Activated CD8-positive, alpha-beta memory T cell treated with anti-CD3 and anti-CD28 coated beads for 48 hours (primary cell): ENCODE measurements around the gene KCNQ1.

Experiments
- DNase-seq, 3 experiments: peaks; one replicate each; pipeline ENCODE4 v3.0.0-alpha.2; 2020; ENCODE audit warnings: low read depth in 2 of 3, low spot score in 2 of 3

Gene KCNQ1

GRCh38 chr11:2674658-2675131 is 229.9 kb downstream of the KCNQ1 start:
- no peak for DNase-seq

DNA sequence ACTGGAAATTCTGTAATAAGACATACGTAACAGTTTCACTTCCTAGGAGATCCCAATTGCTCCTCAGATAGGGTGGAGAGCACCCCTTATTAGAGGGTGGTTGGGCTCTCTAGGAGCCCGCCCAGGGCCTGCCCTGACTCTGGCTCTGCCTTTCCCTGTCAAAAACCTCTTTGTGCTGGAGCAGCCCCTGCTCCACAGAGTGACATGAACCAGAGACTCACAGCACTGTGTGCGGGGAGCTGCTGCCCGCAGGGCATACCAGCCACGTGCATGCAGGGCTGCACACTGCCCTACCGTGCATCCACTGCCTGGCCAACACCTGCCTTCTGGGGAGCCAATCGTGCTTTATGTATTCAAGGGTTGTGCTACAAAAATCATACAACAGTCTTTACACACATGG is 230.7 kb downstream of the KCNQ1 start:
- no peak for DNase-seq

- DNase-seq, result no peak
Measured at GRCh38 chr11:2677127-2677526, 232.3 kb downstream of the KCNQ1 start.

DNA sequence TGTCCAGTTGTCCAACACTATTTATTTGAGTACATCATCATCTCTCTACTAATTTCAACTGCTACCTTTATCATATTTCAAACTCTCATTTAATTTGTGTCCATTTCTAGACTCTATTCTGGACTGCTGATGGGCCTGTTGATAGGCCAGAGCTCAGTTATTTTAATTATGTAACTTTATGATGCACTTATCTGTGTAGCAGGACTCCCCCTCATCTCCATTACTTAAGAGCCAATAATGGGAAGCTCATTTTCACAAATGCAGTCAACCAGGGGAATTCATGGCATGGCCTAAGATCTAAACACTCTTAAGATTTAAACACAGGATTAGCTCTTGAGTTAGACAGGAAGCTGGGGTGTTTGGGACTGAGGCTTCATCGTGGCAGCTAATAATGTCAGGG is 233.6 kb downstream of the KCNQ1 start:
- no peak for DNase-seq

DNA sequence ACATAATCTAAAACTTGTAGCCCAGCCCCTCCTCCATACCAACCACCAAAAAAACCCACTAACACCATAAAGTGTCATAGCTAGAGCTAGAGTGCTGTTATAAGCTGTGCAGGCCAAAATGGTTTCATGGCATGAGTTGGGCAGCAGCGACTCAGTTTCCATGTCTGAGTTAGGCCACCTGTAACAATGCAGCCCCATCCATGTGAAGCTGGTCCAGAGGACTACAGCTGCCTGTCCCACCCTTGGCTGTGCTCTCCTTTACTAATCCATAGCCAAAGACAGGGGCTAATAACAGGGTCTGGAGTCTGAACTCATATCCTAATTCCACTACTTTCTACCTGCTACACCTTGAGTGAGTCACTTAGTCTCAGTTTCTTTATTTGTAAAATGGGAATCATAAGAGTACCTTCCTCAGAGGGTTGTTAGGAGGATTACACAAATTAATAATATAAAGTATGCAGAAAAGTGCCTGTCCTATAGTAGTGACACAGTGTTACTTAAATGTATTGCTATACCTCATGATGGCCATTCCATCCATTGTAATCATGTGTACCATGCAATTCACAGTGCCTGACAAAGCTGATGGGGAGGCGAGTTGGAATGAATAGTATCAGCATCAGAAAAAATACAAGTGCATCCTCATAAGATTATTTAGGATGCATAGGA is 234.3 kb downstream of the KCNQ1 start:
- no peak for DNase-seq

DNA sequence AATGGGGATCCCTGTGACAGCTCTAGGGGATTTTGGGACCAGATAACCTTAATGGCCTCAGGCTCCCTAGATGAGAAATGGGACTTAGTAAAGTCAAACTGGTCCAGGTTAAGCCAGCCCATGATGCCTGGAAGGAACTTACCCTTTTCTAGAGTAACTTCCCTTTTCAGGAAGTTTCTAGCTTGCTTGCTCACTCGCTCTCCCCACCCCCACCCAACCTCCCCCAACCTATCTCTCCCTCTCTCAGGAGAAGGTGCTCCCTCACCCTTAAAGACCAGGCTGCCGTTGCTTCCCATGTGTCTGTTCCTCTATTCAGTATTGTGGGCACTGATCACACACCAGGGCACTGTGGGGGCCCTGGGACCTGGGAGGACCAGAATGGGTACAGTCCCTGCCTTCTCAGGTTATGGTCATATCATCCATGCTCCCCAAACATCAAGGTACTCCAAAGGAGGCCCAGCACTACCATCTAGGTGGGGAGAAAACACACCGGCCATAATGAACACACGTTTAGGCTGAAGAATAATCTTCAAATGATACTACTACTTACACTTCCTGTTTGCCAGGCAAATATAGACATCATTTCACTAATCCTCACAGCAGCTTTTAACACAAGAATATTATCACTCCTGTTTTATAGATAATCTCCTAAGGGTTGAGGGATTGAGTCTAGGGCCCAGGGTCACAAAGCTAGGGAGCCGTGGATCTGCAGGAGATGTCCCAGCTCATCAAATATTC is 236.8 kb downstream of the KCNQ1 start:
- DNase-seq, result no peak

GRCh38 chr11:2683806-2684205 is 239.0 kb downstream of the KCNQ1 start:
- DNase-seq, result no peak

- DNase-seq, result no peak
Measured at GRCh38 chr11:2684581-2684980, 239.8 kb downstream of the KCNQ1 start.

DNA sequence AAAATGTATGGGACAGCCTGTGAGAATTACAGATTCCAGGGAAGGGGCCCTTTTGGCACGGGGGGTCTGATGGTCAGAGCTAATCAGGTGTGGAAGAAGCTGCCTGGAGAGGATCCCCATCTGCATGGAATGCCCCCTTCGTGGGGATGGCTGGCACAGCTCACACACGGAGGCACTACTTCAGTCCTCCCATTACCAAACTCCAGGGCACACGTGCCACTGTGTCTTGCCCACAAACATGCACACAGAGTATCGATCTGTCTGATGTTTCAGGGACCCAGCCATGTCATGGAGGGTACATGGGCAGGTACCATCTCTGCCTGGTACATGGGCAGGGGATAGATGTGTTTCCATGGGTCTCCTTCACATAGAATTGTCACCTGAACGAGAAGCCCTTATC is 240.2 kb downstream of the KCNQ1 start:
- DNase-seq, result no peak

GRCh38 chr11:2685566-2686359 is 241.0 kb downstream of the KCNQ1 start:
- no peak for DNase-seq

GRCh38 chr11:2686360-2687222 is 241.8 kb downstream of the KCNQ1 start:
- DNase-seq, result no peak

DNA sequence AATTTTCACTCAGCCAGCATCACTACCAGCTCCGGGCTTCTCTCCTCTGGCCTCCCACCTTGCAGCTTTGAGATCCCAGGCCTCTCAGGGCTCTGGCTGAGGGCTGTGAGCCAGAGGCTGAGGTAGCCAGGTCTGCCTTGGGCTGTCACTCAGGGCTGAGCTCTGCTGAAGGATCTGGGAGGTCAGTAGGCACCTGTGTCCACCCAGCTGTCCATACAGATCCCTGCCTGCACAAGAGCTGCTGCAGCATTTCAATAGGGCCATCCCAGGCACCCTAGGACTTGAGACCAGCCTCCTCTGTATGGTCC is 242.4 kb downstream of the KCNQ1 start:
- no peak for DNase-seq

DNA sequence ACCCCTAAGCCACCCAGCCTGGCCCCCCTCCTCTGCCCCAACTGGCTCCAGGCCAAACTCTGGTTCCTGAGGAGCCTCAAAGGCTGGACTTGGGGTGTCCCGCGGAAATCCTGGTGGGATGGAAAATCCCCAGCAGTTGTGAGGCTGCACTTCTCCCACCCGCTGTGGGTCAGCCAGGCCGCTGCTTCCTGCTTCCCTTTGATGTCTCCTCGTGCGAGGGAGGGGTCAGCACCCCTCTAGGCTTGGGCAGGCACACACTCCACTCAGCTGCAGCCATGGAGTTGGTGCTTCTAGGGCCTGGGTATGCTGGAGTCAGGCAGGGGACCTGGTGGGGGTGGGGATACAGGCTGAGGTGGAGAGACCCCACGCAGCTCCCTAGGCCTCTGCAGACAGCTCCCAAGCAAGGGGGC is 243.0 kb downstream of the KCNQ1 start:
- DNase-seq, result no peak

DNA sequence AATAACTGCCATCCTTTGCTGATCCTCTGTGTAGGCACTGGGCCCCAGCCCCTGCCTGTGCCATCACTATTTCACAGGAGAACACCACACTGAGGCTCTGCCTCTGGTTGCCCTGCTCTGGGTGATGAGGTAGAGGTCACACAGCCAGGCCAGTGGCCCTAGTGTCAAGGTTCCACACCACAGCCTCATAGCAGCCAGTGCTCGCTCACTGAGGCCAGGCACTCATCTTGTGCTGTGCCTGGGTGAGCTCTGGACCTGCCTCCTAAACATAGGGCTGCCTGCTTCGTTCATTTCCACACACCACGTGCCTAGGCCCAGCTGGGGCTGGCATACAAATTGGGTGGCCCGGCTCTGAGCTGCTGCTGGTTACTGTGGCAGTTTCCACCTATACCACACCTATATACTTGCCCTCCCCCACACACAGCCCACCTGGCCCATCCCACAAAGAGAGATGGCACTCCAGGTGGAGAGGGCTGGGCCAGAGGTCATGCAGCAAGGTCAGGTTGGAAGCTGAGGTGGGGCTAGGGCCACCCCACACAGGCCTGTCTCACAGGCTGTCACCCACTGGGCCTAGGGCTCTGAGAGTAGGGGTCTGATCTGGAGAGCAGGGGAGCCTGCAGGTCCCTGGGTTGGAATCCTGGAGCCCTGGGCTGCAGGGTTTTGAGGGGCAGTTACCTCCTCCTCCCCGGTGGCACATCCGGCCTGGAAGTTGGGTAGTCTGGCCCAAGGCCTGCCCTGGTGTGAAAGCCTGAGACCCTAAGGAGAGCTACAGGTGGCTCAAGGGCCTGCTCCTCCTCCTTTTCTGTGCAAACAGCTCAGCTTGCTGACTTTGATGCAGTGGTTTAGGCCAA is 243.8 kb downstream of the KCNQ1 start:
- DNase-seq, result no peak

GRCh38 chr11:2689651-2690575 is 245.1 kb downstream of the KCNQ1 start:
- no peak for DNase-seq

GRCh38 chr11:2690596-2691354 is 246.0 kb downstream of the KCNQ1 start:
- no peak for DNase-seq

DNA sequence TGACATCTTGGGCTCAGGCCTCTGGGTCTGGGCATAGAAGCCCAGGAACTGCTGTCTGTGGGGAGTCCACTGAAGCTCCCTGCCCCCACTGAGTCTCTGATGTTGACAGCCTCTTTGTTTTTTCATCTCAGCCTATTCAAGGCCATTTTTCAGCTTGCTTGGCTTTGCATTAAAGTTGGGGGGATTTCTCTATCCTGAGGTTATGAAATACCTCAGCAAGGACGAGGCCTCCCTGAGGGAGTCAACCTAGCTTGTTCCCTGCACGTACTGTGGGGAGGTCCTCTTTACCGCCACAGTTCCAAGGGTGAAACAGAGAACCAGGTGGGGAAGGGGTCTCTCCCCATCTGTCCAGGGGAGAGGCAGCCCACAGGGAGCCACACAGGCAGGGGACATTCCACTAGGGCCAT is 246.6 kb downstream of the KCNQ1 start:
- DNase-seq, result no peak
